GM21367 (cell line): Measurements from ENCODE around the gene ARHGEF19.
"Not testable (repeated sequence)": the region's sequence is repeated elsewhere in the genome, so short reads cannot be mapped to it uniquely, and the experiment has no call there.

Experiments
- ATAC-seq: cut with Tn5 transposase; IDR thresholded peaks from one replicate; pipeline ENCODE4 v1.9.1; 2021; ENCODE audit not compliant: unreplicated experiment

Gene ARHGEF19

GRCh38 chr1:16205891-16206546 is 6.4 kb downstream of the ARHGEF19 start:
- ATAC-seq: peak; percentile 8

GRCh38 chr1:16205334-16205671 is 7.1 kb downstream of the ARHGEF19 start:
- ATAC-seq: no peak

- ATAC-seq: no peak
Observed at GRCh38 chr1:16204634-16205333, 7.7 kb downstream of the ARHGEF19 start.

GRCh38 chr1:16204216-16204615 is 8.2 kb downstream of the ARHGEF19 start:
- no peak for ATAC-seq

- ATAC-seq: no peak
Observed at GRCh38 chr1:16203550-16203949, 8.9 kb downstream of the ARHGEF19 start.

GRCh38 chr1:16202281-16203210 is 9.9 kb downstream of the ARHGEF19 start:
- no peak for ATAC-seq

- no peak for ATAC-seq
Observed at GRCh38 chr1:16199700-16200099, 12.8 kb downstream of the ARHGEF19 start.

- ATAC-seq: no peak
Observed at GRCh38 chr1:16199157-16199501, 13.3 kb downstream of the ARHGEF19 start.

GRCh38 chr1:16198444-16199156 is 13.9 kb downstream of the ARHGEF19 start:
- ATAC-seq: no peak

GRCh38 chr1:16196874-16197273 is 15.6 kb downstream of the ARHGEF19 start:
- ATAC-seq: no peak

- ATAC-seq: not testable (repeated sequence)
Observed at GRCh38 chr1:16196139-16196538, 16.3 kb downstream of the ARHGEF19 start.

GRCh38 chr1:16195518-16195905 is 16.9 kb downstream of the ARHGEF19 start:
- ATAC-seq: no peak

- no peak for ATAC-seq
Observed at GRCh38 chr1:16191916-16192546, 20.4 kb downstream of the ARHGEF19 start.

- no peak for ATAC-seq
Observed at GRCh38 chr1:16191309-16191708, 21.1 kb downstream of the ARHGEF19 start.

- ATAC-seq: no peak
Observed at GRCh38 chr1:16189921-16190621, 22.4 kb downstream of the ARHGEF19 start.

- no peak for ATAC-seq
Observed at GRCh38 chr1:16189003-16189402, 23.4 kb downstream of the ARHGEF19 start.

GRCh38 chr1:16187748-16188401 is 24.6 kb downstream of the ARHGEF19 start:
- ATAC-seq: no peak

- no peak for ATAC-seq
Observed at GRCh38 chr1:16186655-16187235, 25.7 kb downstream of the ARHGEF19 start.
